IMR-90 (cell line): ENCODE measurements around the gene WDFY1. TPM values are rescaled to one million over a fixed set of nuclear protein-coding genes. Genes with fewer than 3 reads are reported as not detected.

Experiments
- ATAC-seq: fragments of 200-7000 bp; cut with Tn5 transposase; 2 replicates; pipeline ENCODE4 v1.9.1; 2020; ENCODE audit warnings: low read depth, mild to moderate bottlenecking, moderate library complexity
- BruUV-seq: library from RNA; stranded (reverse); fragments of 400-500 nt; replicated peaks from 2 replicates; lab custom pipeline; 2021; lab: Mats Ljungman, UMichigan
- CTCF ChIA-PET: fragments of 300-600 bp; formaldehyde crosslinking; extraction: SDS; loops from one replicate; lab custom pipeline; 2021; ENCODE audit warnings: antibody characterized with exemption; lab: Yijun Ruan, JAX
- POLR2A ChIA-PET: fragments of 300-600 bp; sonication (Branson Sonifier 250); formaldehyde crosslinking; loops from one replicate; lab custom pipeline; 2022; ENCODE audit warnings: antibody characterized with exemption; ENCODE audit not compliant: unreplicated experiment; lab: Charles Lee
- DNase-seq: peaks from one replicate; pipeline ENCODE4 v3.0.0; 2013
- H2AFZ ChIP-seq: replicated peaks from 2 replicates; pipeline ENCODE3; 2013; ENCODE audit warnings: low read length, mild to moderate bottlenecking; ENCODE audit not compliant: poor library complexity
- H2AK5ac ChIP-seq: 2 replicates; pipeline ENCODE4 v1.6.1; 2013; ENCODE audit warnings: low read depth, low read length, inconsistent platforms
- H2AK9ac ChIP-seq: replicated peaks from 2 replicates; pipeline ENCODE3; 2013; ENCODE audit warnings: mild to moderate bottlenecking, low read depth, low read length, moderate library complexity; ENCODE audit not compliant: poor library complexity
- H2BK120ac ChIP-seq: 2 replicates; pipeline ENCODE4 v1.6.1; 2013; ENCODE audit warnings: low read depth, low read length, inconsistent platforms
- H2BK15ac ChIP-seq: 3 replicates; pipeline ENCODE4 v1.6.1; 2013; ENCODE audit warnings: low read depth, low read length, inconsistent platforms
- H2BK20ac ChIP-seq: 2 replicates; pipeline ENCODE4 v1.6.1; 2013; ENCODE audit warnings: low read depth, mild to moderate bottlenecking, inconsistent platforms, low read length, moderate library complexity
- H2BK5ac ChIP-seq: 2 replicates; pipeline ENCODE4 v1.6.1; 2013; ENCODE audit warnings: mild to moderate bottlenecking, low read depth, low read length, inconsistent platforms; ENCODE audit not compliant: poor library complexity, severe bottlenecking
- H3K14ac ChIP-seq: replicated peaks from 2 replicates; pipeline ENCODE4 v1.6.1; 2013; ENCODE audit warnings: low read depth, low read length, inconsistent platforms
- H3K18ac ChIP-seq: 2 replicates; pipeline ENCODE4 v1.6.1; 2013; ENCODE audit warnings: low read depth, low read length, control low read depth
- H3K23ac ChIP-seq: 2 replicates; pipeline ENCODE4 v1.6.1; 2013; ENCODE audit warnings: low read depth, low read length, inconsistent platforms
- H3K27ac ChIP-seq: 2 replicates; pipeline ENCODE4 v1.5.1; 2013; ENCODE audit warnings: mild to moderate bottlenecking, control low read depth, low read length; ENCODE audit not compliant: insufficient read depth
- H3K27me3 ChIP-seq: 2 replicates; pipeline ENCODE4 v1.6.1; 2013; ENCODE audit warnings: low read length; ENCODE audit not compliant: control insufficient read depth, insufficient read depth
- H3K36me3 ChIP-seq: 2 replicates; pipeline ENCODE4 v1.6.1; 2013; ENCODE audit warnings: low read length, mixed read lengths; ENCODE audit not compliant: control insufficient read depth, insufficient read depth
- H3K4ac ChIP-seq: 2 replicates; pipeline ENCODE4 v1.6.1; 2013; ENCODE audit warnings: low read depth, low read length, inconsistent platforms
- H3K4me1 ChIP-seq: 2 replicates; pipeline ENCODE4 v1.6.1; 2013; ENCODE audit warnings: low read length, mixed read lengths; ENCODE audit not compliant: control insufficient read depth, insufficient read depth
- H3K4me2 ChIP-seq: 2 replicates; pipeline ENCODE4 v1.6.1; 2013; ENCODE audit warnings: low read depth, mild to moderate bottlenecking, control low read depth, low read length, moderate library complexity
- H3K4me3 ChIP-seq: 2 replicates; pipeline ENCODE4 v1.5.1; 2013; ENCODE audit warnings: low read depth, mild to moderate bottlenecking, control low read depth, low read length, moderate library complexity; ENCODE audit not compliant: insufficient read depth
- H3K56ac ChIP-seq: 2 replicates; pipeline ENCODE4 v1.6.1; 2013; ENCODE audit warnings: low read length, inconsistent platforms; ENCODE audit not compliant: insufficient read depth; ENCODE audit errors: extremely low read depth
- H3K79me1 ChIP-seq, 2 experiments: 2 replicates each; pipeline ENCODE4 v1.6.1; 2013; ENCODE audit warnings: low read length in 2 of 2, inconsistent platforms in 1 of 2, low read depth in 1 of 2
- H3K9ac ChIP-seq: 2 replicates; pipeline ENCODE4 v1.6.1; 2013; ENCODE audit warnings: low read depth, low read length, control low read depth
- H3K9me1 ChIP-seq: 2 replicates; pipeline ENCODE4 v1.6.1; 2013; ENCODE audit warnings: low read length, inconsistent platforms; ENCODE audit not compliant: insufficient read depth
- H3K9me3 ChIP-seq: 2 replicates; pipeline ENCODE4 v1.6.1; 2013; ENCODE audit warnings: low read length; ENCODE audit not compliant: control insufficient read depth, insufficient read depth
- H4K20me1 ChIP-seq: 2 replicates; pipeline ENCODE4 v1.6.1; 2013; ENCODE audit warnings: low read length, inconsistent platforms; ENCODE audit not compliant: insufficient read depth
- H4K5ac ChIP-seq: 2 replicates; pipeline ENCODE4 v1.6.1; 2013; ENCODE audit warnings: mild to moderate bottlenecking, low read depth, low read length, control low read depth
- H4K8ac ChIP-seq, 2 experiments: 2 replicates each; pipeline ENCODE4 v1.6.1; 2013; ENCODE audit warnings: low read depth in 2 of 2, low read length in 2 of 2, control low read depth in 1 of 2, inconsistent platforms in 1 of 2
- H4K91ac ChIP-seq: 2 replicates; pipeline ENCODE4 v1.6.1; 2013; ENCODE audit warnings: low read depth, low read length, inconsistent platforms; ENCODE audit not compliant: insufficient read depth
- SMC3 ChIP-seq: fragments of 150-350 bp; IDR thresholded peaks from 2 replicates; pipeline ENCODE4 v1.6.1; 2016; ENCODE audit warnings: low read depth, mild to moderate bottlenecking, antibody characterized with exemption, low read length, moderate library complexity
- USF2 ChIP-seq: fragments of 150-350 bp; IDR thresholded peaks from 2 replicates; pipeline ENCODE4 v1.6.1; 2017; ENCODE audit warnings: mild to moderate bottlenecking, antibody characterized with exemption, low read length, low read depth
- WGBS, 2 experiments: methylation state at CpG; one replicate each; pipeline versions ENCODE4 v1.1.5 to v1.1.7; 2013; ENCODE audit warnings: missing lambda C conversion rate in 2 of 2; ENCODE audit not compliant: insufficient read length in 1 of 2; ENCODE audit errors: extremely low coverage in 2 of 2; 5-methylcytosine and 5-hydroxymethylcytosine counted together
- dilution Hi-C: fragments of 300-500 bp; cut with HindIII; formaldehyde crosslinking; loops from one replicate; pipeline ENCODE4 v1.14.3; 2018; ENCODE audit warnings: low sequenced_read_pairs; ENCODE audit not compliant: unreplicated experiment
- in situ Hi-C: fragments of 300-500 bp; cut with MboI; formaldehyde crosslinking; loops from 3 replicates; pipeline ENCODE4 v1.14.3; 2019; ENCODE audit warnings: low sequenced_read_pairs, inconsistent platforms, mixed read lengths
- intact Hi-C: fragments of 100-400 bp; cut with micrococcal nuclease; formaldehyde crosslinking; loops from 2 replicates; pipeline ENCODE4 v1.10.0; 2022
- polyA plus RNA-seq, 3 experiments: library from polyadenylated mRNA; depleted of rRNA; stranded (reverse); fragments of >200 nt; gene quantifications; 2 replicates each; pipeline ENCODE4 v1.2.3, GENCODE V29; 2012; ENCODE audit warnings: low replicate concordance in 1 of 3
- total RNA-seq: library from RNA; depleted of rRNA; stranded (reverse); fragments of >200 nt; gene quantifications from 2 replicates; pipeline ENCODE4 v1.2.3, GENCODE V29; 2012

WDFY1 gene
- total and polyA plus RNA-seq, 2 of the 4 experiments (the other 2 are of a cell fraction): 35.6 to 93.6 TPM

GRCh38 chr2:223959688-223960087 lies 14.6 kb upstream of the WDFY1 start:
- intact Hi-C loops (no loop called here), in situ Hi-C loops (no loop called here), dilution Hi-C loops (no loop called here)
- H3K9ac ChIP-seq: no peak overlapping the region
- POLR2A ChIA-PET: no interaction called here
- peaks cover 12 to 40% of the 10 kb centered on the region in 2 experiments for H3K79me1 ChIP-seq
- DNase-seq (peak; percentile 14), ATAC-seq (no peak)
- CTCF ChIA-PET: no interaction called here
- no TSS peak for BruUV-seq
- no peak overlapping the region for H3K4ac ChIP-seq
- H3K27me3 ChIP-seq: no peaks in the 10 kb centered on the region
- H3K4me1 ChIP-seq: peaks cover 5% of the 10 kb centered on the region; the same call in 1 of the 2 replicates
- no peak overlapping the region; the same call in 1 of the 2 replicates for H3K23ac ChIP-seq
- H3K36me3 ChIP-seq: peaks cover 6% of the 10 kb centered on the region
- no peak overlapping the region for H4K8ac ChIP-seq
- H3K9me1 ChIP-seq: peaks cover 3% of the 10 kb centered on the region; the same call in 1 of the 2 replicates
- H2AK5ac ChIP-seq: no peak overlapping the region
- H2BK5ac ChIP-seq: no peak overlapping the region
- no peak overlapping the region for H3K18ac ChIP-seq
- no peaks in the 10 kb centered on the region for H3K9me3 ChIP-seq
- no peak overlapping the region for H2BK15ac ChIP-seq
- no peak overlapping the region for H3K27ac ChIP-seq
- no peak overlapping the region for H3K4me2 ChIP-seq
- H4K5ac ChIP-seq: no peak overlapping the region
- no peak overlapping the region for H2AK9ac ChIP-seq
- no peak overlapping the region for H4K91ac ChIP-seq
- H2AFZ ChIP-seq: no peak overlapping the region
- no peak overlapping the region for H2BK120ac ChIP-seq
- WGBS, 2 experiments: 40% methylated on average over 1 of the region's 5 CpGs; no CpG with 5 or more reads in 1 of the 2 experiments
- no peak overlapping the region for H3K56ac ChIP-seq
- 0 out of 2 replicates have a peak, but pooled peaks have one; percentile 36 for TF ChIP-seq USF2
- TF ChIP-seq SMC3: no peak
- H2BK20ac ChIP-seq: no peak overlapping the region
- no peak overlapping the region for H3K14ac ChIP-seq
- no peak overlapping the region for H3K4me3 ChIP-seq
- H4K20me1 ChIP-seq: peaks cover 11% of the 10 kb centered on the region
